GM12873 (cell line): ENCODE measurements around the gene COBL.

Source experiments
- CTCF ChIP-seq: IDR thresholded peaks from 2 replicates; pipeline ENCODE4 v1.5.1; 2012; ENCODE audit warnings: low read depth, mild to moderate bottlenecking, moderate library complexity, low read length, control low read depth; ENCODE audit not compliant: insufficient read depth; ENCODE audit errors: missing control alignments

Gene COBL

GRCh38 chr7:51242007-51242691, 74.5 kb downstream of the COBL start:
- no peak for TF ChIP-seq CTCF

GRCh38 chr7:51240868-51241267, 75.7 kb downstream of the COBL start:
- no peak for TF ChIP-seq CTCF

GRCh38 chr7:51239691-51240090, 76.9 kb downstream of the COBL start:
- TF ChIP-seq CTCF: no peak

GRCh38 chr7:51238981-51239495, 77.6 kb downstream of the COBL start:
- TF ChIP-seq CTCF: no peak

- TF ChIP-seq CTCF: no peak
Measured at GRCh38 chr7:51237446-51238133, 79.0 kb downstream of the COBL start.

- no peak for TF ChIP-seq CTCF
Measured at GRCh38 chr7:51236470-51237132, 80.0 kb downstream of the COBL start.
